ENCODE results near the gene THADA.

THADA gene

GRCh38 chr2:43509886-43510285, 86.0 kb downstream of the THADA start:
- DNase-seq (ENCODE audit: low read depth in 2 of 2, low spot score in 1 of 2), result no peak

GRCh38 chr2:43508209-43508608, 87.6 kb downstream of the THADA start:
- no peak for DNase-seq (ENCODE audit: low read depth in 2 of 2, low spot score in 1 of 2)

- DNase-seq (ENCODE audit: low read depth in 2 of 2, low spot score in 1 of 2), result no peak
Observed at GRCh38 chr2:43507137-43507536, 88.7 kb downstream of the THADA start.

- DNase-seq (ENCODE audit: low read depth in 2 of 2, low spot score in 1 of 2), result no peak
Observed at GRCh38 chr2:43495727-43496126, 100.1 kb downstream of the THADA start.

- no peak for DNase-seq (ENCODE audit: low read depth in 2 of 2, low spot score in 1 of 2)
Observed at GRCh38 chr2:43493954-43494353, 101.9 kb downstream of the THADA start.

GRCh38 chr2:43491065-43491639, 104.7 kb downstream of the THADA start:
- DNase-seq (ENCODE audit: low read depth in 2 of 2, low spot score in 1 of 2), result no peak

- DNase-seq (ENCODE audit: low read depth in 2 of 2, low spot score in 1 of 2), result no peak
Observed at GRCh38 chr2:43490252-43490786, 105.5 kb downstream of the THADA start.

GRCh38 chr2:43488737-43489136, 107.1 kb downstream of the THADA start:
- no peak for DNase-seq (ENCODE audit: low read depth in 2 of 2, low spot score in 1 of 2)

- no peak for DNase-seq (ENCODE audit: low read depth in 2 of 2, low spot score in 1 of 2)
Observed at GRCh38 chr2:43486603-43487002, 109.2 kb downstream of the THADA start.

- DNase-seq (ENCODE audit: low read depth in 2 of 2, low spot score in 1 of 2), result no peak
Observed at GRCh38 chr2:43484323-43484930, 111.4 kb downstream of the THADA start.

- DNase-seq (ENCODE audit: low read depth in 2 of 2, low spot score in 1 of 2), result no peak
Observed at GRCh38 chr2:43482961-43483360, 112.9 kb downstream of the THADA start.

GRCh38 chr2:43481927-43482542, 113.8 kb downstream of the THADA start:
- no peak for DNase-seq (ENCODE audit: low read depth in 2 of 2, low spot score in 1 of 2)

GRCh38 chr2:43480874-43481273, 115.0 kb downstream of the THADA start:
- DNase-seq (ENCODE audit: low read depth in 2 of 2, low spot score in 1 of 2), result no peak

- no peak for DNase-seq (ENCODE audit: low read depth in 2 of 2, low spot score in 1 of 2)
Observed at GRCh38 chr2:43478412-43479086, 117.3 kb downstream of the THADA start.

GRCh38 chr2:43475922-43476321, 119.9 kb downstream of the THADA start:
- DNase-seq (ENCODE audit: low read depth in 2 of 2, low spot score in 1 of 2), result no peak

- no peak for DNase-seq (ENCODE audit: low read depth in 2 of 2, low spot score in 1 of 2)
Observed at GRCh38 chr2:43475137-43475846, 120.5 kb downstream of the THADA start.

GRCh38 chr2:43474273-43474672, 121.6 kb downstream of the THADA start:
- DNase-seq (ENCODE audit: low read depth in 2 of 2, low spot score in 1 of 2), result no peak

- DNase-seq (ENCODE audit: low read depth in 2 of 2, low spot score in 1 of 2), result no peak
Observed at GRCh38 chr2:43473767-43474166, 122.1 kb downstream of the THADA start.

GRCh38 chr2:43472527-43473194, 123.2 kb downstream of the THADA start:
- DNase-seq (ENCODE audit: low read depth in 2 of 2, low spot score in 1 of 2), result no peak

GRCh38 chr2:43469713-43470112, 126.1 kb downstream of the THADA start:
- no peak for DNase-seq (ENCODE audit: low read depth in 2 of 2, low spot score in 1 of 2)

- no peak for DNase-seq (ENCODE audit: low read depth in 2 of 2, low spot score in 1 of 2)
Observed at GRCh38 chr2:43469094-43469493, 126.7 kb downstream of the THADA start.

All from stimulated activated CD8-positive, alpha-beta memory T cell treated with anti-CD3 and anti-CD28 coated beads, Interleukin-4, amount 100 ng/mL, for 1 hour (primary cell).